Colonic mucosa (tissue), 4 donors: ENCODE results near the gene SGTA. TPM values are rescaled to one million over a fixed set of nuclear protein-coding genes. Genes with fewer than 3 reads are reported as not detected.

Source experiments
- DNase-seq: peaks from one replicate; pipeline ENCODE4 v3.0.0-alpha.2; 2020
- H3K27ac ChIP-seq: fragments of 200-600 bp; one replicate; pipeline ENCODE4 v1.8.0; 2021
- H3K27me3 ChIP-seq: fragments of 200-600 bp; one replicate; pipeline ENCODE4 v1.8.0; 2021
- H3K36me3 ChIP-seq: fragments of 200-600 bp; one replicate; pipeline ENCODE4 v1.8.0; 2021
- H3K4me1 ChIP-seq: fragments of 200-600 bp; one replicate; pipeline ENCODE4 v1.8.0; 2021; ENCODE audit warnings: mild to moderate bottlenecking
- H3K4me3 ChIP-seq: fragments of 200-600 bp; one replicate; pipeline ENCODE4 v1.8.0; 2021
- H3K9ac ChIP-seq, 2 donors: one replicate each; pipeline ENCODE4 v1.7.0; 2013; ENCODE audit warnings: control low read depth in 2 of 2, low read depth in 2 of 2, low read length in 2 of 2
- H3K9me3 ChIP-seq: fragments of 200-600 bp; one replicate; pipeline ENCODE4 v1.8.0; 2021
- intact Hi-C: fragments of 100-400 bp; cut with DNase I; formaldehyde crosslinking; loops from one replicate; pipeline ENCODE4 v1.14.1; 2022
- total RNA-seq, 2 donors: library from RNA; stranded (reverse); fragmentation: NEBNext Ultra II Directional in 1 of 2; extraction: Animal tissue kit (Norgen Biotek cat#: 25700) in 1 of 2; gene quantifications; one replicate each; pipeline ENCODE4 v1.2.1, GENCODE V29; 2021
- TF ChIP-seq, protein P1 (sequence below): fragments of 200-600 bp; IDR thresholded peaks from one replicate; pipeline ENCODE4 v1.8.0; 2022; ENCODE audit warnings: antibody characterized with exemption, mild to moderate bottlenecking
- donor health status: healthy.
- donor health status: DM: no; HTN: no; CAD: no.
- donor health status: DM: no; HTN: no; CAD: no.

The SGTA gene
- total RNA-seq, 2 donors from 2014 or later = 46.5 to 80.6 TPM

- Histone ChIP-seq H3K9ac (no peak overlapping the region), H3K9me3 (no peaks in the 10 kb centered on the region)
- intact Hi-C loops = no loop called here
Measured at GRCh38 chr19:2727640-2727944, 55.5 kb downstream of the SGTA start.

DNA sequence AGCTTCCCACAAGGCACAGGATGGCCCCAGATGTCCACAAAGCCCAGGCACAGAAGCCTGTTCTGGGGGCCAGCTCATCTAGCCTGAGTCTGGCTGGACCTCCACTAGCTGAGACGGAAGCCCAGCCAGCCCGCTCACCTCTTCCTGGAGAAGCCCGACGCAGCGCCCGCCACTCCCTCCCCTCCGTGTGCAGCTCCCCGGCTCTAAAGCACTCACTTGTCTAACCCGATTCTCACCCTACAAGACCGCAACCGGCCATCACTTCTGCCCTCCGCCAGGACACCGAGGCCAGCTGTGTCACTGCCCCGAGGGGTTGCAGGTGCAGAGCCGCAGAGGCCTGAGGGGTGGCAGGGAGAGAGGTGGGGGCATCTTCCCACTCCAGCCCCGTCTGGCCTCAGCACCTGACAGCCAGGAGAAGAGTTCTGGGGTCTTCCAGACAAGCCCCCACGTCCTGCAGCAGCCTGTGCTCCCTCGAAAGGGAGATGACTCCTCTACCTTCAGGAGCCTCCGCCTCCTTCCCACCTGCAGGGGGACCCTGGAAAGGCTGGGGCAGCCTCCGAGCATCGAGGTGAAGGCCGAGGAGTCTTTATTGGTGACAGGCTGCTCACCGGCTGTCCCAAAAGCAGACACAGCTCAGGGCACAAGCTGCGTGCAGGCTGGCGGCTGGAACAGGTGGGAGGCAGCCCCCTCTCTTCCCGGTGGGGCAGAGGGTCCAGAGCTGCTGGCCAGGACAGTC is 56.0 kb downstream of the SGTA start:
- intact Hi-C loops = no loop called here
- TF ChIP-seq, protein P1, sequence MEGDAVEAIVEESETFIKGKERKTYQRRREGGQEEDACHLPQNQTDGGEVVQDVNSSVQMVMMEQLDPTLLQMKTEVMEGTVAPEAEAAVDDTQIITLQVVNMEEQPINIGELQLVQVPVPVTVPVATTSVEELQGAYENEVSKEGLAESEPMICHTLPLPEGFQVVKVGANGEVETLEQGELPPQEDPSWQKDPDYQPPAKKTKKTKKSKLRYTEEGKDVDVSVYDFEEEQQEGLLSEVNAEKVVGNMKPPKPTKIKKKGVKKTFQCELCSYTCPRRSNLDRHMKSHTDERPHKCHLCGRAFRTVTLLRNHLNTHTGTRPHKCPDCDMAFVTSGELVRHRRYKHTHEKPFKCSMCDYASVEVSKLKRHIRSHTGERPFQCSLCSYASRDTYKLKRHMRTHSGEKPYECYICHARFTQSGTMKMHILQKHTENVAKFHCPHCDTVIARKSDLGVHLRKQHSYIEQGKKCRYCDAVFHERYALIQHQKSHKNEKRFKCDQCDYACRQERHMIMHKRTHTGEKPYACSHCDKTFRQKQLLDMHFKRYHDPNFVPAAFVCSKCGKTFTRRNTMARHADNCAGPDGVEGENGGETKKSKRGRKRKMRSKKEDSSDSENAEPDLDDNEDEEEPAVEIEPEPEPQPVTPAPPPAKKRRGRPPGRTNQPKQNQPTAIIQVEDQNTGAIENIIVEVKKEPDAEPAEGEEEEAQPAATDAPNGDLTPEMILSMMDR = no peak

More at GRCh38 chr19:2727640-2727944, 55.5 kb downstream of the SGTA start:
- TF ChIP-seq, protein P1 = no peak
- H3K36me3 ChIP-seq = no peaks in the 10 kb centered on the region
- no peak for DNase-seq
- no peaks in the 10 kb centered on the region for H3K4me1 ChIP-seq
- no peak overlapping the region for H3K4me3 ChIP-seq
- H3K27ac ChIP-seq = no peak overlapping the region
- peaks cover 13% of the 10 kb centered on the region for H3K27me3 ChIP-seq

DNA sequence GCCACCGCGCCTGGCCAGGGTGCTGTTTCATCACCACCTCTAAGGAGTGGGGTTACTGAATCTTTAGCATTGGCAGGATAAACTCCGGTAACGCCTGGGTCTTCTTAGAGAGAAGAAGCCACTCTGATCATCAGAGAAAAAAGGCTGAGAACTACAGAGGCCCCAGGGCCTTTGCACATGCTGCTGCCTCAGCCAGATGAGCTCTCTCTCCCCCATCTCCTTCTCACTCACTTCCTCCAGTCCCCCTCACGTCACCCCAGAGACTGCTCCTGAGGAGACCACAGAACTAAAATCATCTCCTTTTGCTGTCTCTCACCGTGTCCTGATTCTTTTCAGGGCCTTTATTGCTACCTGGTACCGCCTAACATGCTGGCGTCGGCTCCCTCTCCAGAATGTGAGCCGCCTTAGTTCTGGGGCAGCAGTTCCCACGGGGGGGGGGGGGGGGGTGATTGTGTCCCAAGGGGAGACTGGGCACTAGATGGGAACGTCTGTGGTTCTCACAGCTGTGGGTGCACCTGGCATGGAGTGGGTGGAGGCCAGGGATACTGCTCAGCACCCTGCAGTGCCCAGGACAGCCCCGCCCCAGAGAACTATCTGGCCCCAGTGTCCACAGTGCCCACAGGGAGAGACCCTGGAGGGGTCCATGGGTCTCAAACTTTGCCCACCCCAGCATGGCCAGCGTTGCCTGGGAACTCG is 56.8 kb downstream of the SGTA start:
- Histone ChIP-seq H3K9ac (no peak overlapping the region), H3K4me1 (no peaks in the 10 kb centered on the region), H3K4me3 (no peak overlapping the region), H3K27me3 (peaks cover 24% of the 10 kb centered on the region), H3K27ac (no peak overlapping the region), H3K9me3 (no peaks in the 10 kb centered on the region), H3K36me3 (no peaks in the 10 kb centered on the region)
- TF ChIP-seq, protein P1 = no peak
- intact Hi-C loops = no loop called here
- DNase-seq = no peak

More for the DNA sequence above, 56.0 kb downstream of the SGTA start:
- Histone ChIP-seq H3K27me3 (peaks cover 17% of the 10 kb centered on the region), H3K27ac (no peak overlapping the region), H3K36me3 (no peaks in the 10 kb centered on the region), H3K4me3 (no peak overlapping the region), H3K9ac (no peak overlapping the region), H3K4me1 (no peaks in the 10 kb centered on the region), H3K9me3 (no peaks in the 10 kb centered on the region)
- DNase-seq = no peak

- Histone ChIP-seq H3K27ac (no peak overlapping the region), H3K27me3 (peaks cover 36% of the 10 kb centered on the region), H3K36me3 (no peaks in the 10 kb centered on the region), H3K9ac (no peak overlapping the region), H3K4me1 (no peaks in the 10 kb centered on the region), H3K4me3 (no peak overlapping the region), H3K9me3 (no peaks in the 10 kb centered on the region)
- TF ChIP-seq, protein P1 = no peak
- intact Hi-C loops = no loop called here
- no peak for DNase-seq
Measured at GRCh38 chr19:2724148-2724557, 58.9 kb downstream of the SGTA start.

DNA sequence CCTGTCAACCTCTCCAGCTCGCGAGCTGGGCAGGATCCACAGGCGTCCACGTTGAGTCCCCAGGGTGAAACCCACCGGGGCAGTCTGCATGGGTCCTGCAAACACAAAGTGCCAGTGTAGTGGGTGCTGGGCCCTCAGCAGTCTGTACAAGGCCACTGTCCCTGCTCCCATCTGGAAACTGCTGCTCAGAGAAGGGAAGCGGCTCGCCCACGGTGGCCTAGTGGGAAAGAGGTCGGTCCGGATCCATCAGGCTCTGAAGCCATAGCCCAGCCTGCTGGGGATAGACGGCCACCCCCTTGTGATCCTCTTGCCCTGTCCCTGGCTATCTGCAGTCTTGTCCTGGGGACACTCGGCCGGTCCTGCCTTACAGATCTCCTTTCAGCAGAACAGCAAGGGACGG is 59.3 kb downstream of the SGTA start:
- Histone ChIP-seq H3K4me1 (no peaks in the 10 kb centered on the region), H3K27ac (no peak overlapping the region), H3K27me3 (peaks cover 36% of the 10 kb centered on the region), H3K36me3 (no peaks in the 10 kb centered on the region), H3K9me3 (no peaks in the 10 kb centered on the region), H3K9ac (no peak overlapping the region), H3K4me3 (no peak overlapping the region)
- DNase-seq = no peak
- intact Hi-C loops = no loop called here
- TF ChIP-seq, protein P1 = no peak
